ENCODE data around the gene SLX4IP.

- TF ChIP-seq, protein P1, sequence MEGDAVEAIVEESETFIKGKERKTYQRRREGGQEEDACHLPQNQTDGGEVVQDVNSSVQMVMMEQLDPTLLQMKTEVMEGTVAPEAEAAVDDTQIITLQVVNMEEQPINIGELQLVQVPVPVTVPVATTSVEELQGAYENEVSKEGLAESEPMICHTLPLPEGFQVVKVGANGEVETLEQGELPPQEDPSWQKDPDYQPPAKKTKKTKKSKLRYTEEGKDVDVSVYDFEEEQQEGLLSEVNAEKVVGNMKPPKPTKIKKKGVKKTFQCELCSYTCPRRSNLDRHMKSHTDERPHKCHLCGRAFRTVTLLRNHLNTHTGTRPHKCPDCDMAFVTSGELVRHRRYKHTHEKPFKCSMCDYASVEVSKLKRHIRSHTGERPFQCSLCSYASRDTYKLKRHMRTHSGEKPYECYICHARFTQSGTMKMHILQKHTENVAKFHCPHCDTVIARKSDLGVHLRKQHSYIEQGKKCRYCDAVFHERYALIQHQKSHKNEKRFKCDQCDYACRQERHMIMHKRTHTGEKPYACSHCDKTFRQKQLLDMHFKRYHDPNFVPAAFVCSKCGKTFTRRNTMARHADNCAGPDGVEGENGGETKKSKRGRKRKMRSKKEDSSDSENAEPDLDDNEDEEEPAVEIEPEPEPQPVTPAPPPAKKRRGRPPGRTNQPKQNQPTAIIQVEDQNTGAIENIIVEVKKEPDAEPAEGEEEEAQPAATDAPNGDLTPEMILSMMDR (IDR thresholded peaks at IDR 0.05; ENCODE audit: insufficient read depth, low read depth, low read length), result no peak
- no peak for TF ChIP-seq EZH2 (IDR thresholded peaks at IDR 0.05; ENCODE audit: insufficient read depth, low read length)
Observed at GRCh38 chr20:10558635-10559187, 123.6 kb downstream of the SLX4IP start.

All from astrocyte (in vitro differentiated cells and primary cell).